ENCODE data around the gene FGD3. TPM values are rescaled to one million over a fixed set of nuclear protein-coding genes. Genes with fewer than 3 reads are reported as not detected.

The FGD3 gene
- total RNA-seq, 1 donor from 2014 or later = 1.8 TPM

DNA sequence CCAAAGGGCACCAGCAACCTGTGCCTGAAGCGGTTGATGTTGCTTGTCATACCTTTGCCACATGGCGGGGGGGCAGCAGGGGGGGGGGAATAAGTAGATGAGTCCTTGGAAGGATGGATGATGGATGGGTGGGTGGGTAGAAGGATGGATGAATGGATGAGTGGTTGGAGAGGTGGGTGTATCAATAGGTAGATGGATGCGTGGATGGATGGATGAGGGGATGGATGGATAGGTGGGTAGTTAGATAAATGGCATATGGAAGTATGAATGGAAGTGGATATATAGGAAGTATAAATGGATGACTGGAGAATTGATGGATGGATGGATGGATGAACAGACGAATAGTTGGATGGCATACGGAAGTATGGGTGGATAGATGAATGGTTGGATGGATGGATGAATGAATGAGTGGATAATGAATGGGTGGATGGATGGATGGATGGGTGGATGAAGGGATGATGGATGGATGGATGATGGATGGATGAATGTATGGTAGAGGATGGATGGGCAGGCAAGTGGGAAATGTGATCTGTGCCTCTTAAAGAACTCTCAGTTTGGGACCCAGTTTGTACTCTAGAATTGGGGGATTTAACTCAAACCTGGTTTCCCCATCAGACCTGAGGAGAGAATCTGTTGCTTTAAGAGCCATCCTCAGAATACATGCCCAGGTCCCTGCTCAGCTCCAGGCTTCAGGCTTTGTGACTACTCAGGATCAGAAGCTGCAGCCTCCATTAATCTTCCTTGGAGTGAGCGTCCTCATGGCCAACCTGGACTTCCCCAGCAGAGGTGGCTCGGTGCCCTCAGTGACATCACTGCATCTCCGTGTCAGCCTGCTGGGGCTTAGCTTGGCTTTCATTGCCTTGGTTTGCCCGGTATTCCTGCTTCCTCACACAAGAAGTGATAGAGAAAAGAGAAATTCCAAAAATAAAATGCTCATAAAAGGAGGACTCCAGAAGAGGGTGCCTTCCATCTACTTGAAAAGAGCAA is 83.6 kb downstream of the FGD3 start:
- no peak for DNase-seq
- no peaks in the 10 kb centered on the region for H3K36me3 ChIP-seq
- intact Hi-C loops (cut with micrococcal nuclease) = no loop called here
- peaks cover 21% of the 10 kb centered on the region for H3K27me3 ChIP-seq (ENCODE audit: low read depth)
- H3K4me3 ChIP-seq = no peak overlapping the region
- no peak overlapping the region for H3K27ac ChIP-seq (replicated peaks)
- no peaks in the 10 kb centered on the region for H3K4me1 ChIP-seq
- TF ChIP-seq CTCF (IDR thresholded peaks at IDR 0.05; ENCODE audit: borderline replicate concordance) = no peak
- no peaks in the 10 kb centered on the region for H3K9me3 ChIP-seq (replicated peaks)

GRCh38 chr9:93031629-93032430 is 84.5 kb downstream of the FGD3 start:
- H3K4me1 ChIP-seq = no peaks in the 10 kb centered on the region

GRCh38 chr9:93032545-93032944 is 85.2 kb downstream of the FGD3 start:
- no peaks in the 10 kb centered on the region for H3K4me1 ChIP-seq
- intact Hi-C loops (cut with micrococcal nuclease) = no loop called here

More at GRCh38 chr9:93031629-93032430, 84.5 kb downstream of the FGD3 start:
- no peaks in the 10 kb centered on the region for H3K36me3 ChIP-seq
- DNase-seq = no peak
- intact Hi-C loops (cut with micrococcal nuclease) = no loop called here
- H3K27me3 ChIP-seq (ENCODE audit: low read depth) = peaks cover 21% of the 10 kb centered on the region
- no peak overlapping the region for H3K27ac ChIP-seq (replicated peaks)
- H3K9me3 ChIP-seq (replicated peaks) = no peaks in the 10 kb centered on the region
- no peak for TF ChIP-seq CTCF (IDR thresholded peaks at IDR 0.05; ENCODE audit: borderline replicate concordance)
- H3K4me3 ChIP-seq = no peak overlapping the region

DNA sequence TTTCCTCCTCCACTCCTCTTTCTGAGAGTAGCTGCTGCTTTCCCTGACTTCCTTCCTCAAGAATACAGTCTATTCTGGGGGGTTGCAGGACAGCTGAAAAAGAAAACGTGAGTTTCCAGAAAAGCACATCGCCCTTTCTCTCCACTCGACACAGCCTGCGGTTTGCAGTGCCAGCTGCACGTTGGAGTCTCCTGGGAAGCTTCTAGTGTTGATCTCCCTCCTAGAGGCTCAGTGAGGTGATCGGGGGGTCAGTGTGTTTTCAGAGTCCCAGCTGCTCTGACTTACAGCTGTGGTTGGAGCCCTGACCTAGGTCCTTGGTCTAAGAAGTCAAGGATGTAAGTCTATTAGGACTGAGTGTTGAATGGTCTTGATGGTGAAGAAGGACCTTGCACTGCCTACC is 86.2 kb downstream of the FGD3 start:
- no peak for DNase-seq
- no peaks in the 10 kb centered on the region for H3K4me1 ChIP-seq
- no peak for TF ChIP-seq CTCF (IDR thresholded peaks at IDR 0.05; ENCODE audit: borderline replicate concordance)
- no peaks in the 10 kb centered on the region for H3K36me3 ChIP-seq
- intact Hi-C loops (cut with micrococcal nuclease) = no loop called here
- no peak overlapping the region for H3K4me3 ChIP-seq
- peaks cover 21% of the 10 kb centered on the region for H3K27me3 ChIP-seq (ENCODE audit: low read depth)
- H3K27ac ChIP-seq (replicated peaks) = no peak overlapping the region
- no peaks in the 10 kb centered on the region for H3K9me3 ChIP-seq (replicated peaks)

More at GRCh38 chr9:93032545-93032944, 85.2 kb downstream of the FGD3 start:
- Histone ChIP-seq H3K27ac (replicated peaks) (no peak overlapping the region), H3K36me3 (no peaks in the 10 kb centered on the region), H3K4me3 (no peak overlapping the region), H3K27me3 (ENCODE audit: low read depth) (peaks cover 21% of the 10 kb centered on the region), H3K9me3 (replicated peaks) (no peaks in the 10 kb centered on the region)
- no peak for TF ChIP-seq CTCF (IDR thresholded peaks at IDR 0.05; ENCODE audit: borderline replicate concordance)
- DNase-seq = no peak

- no peak for TF ChIP-seq CTCF (IDR thresholded peaks at IDR 0.05; ENCODE audit: borderline replicate concordance)
- Histone ChIP-seq H3K4me3 (no peak overlapping the region), H3K4me1 (no peaks in the 10 kb centered on the region), H3K27ac (replicated peaks) (no peak overlapping the region), H3K36me3 (no peaks in the 10 kb centered on the region), H3K9me3 (replicated peaks) (no peaks in the 10 kb centered on the region), H3K27me3 (ENCODE audit: low read depth) (peaks cover 16% of the 10 kb centered on the region)
- DNase-seq = no peak
- intact Hi-C loops (cut with micrococcal nuclease) = no loop called here
Observed at GRCh38 chr9:93035106-93035660, 87.9 kb downstream of the FGD3 start.

Data from left ventricle myocardium inferior (tissue), 1 donor.